Stimulated activated CD4-positive, alpha-beta T cell treated with anti-CD3 and anti-CD28 coated beads, Interleukin-1b, Interleukin-23, amount 100 ng/mL, for 48 hours (primary cell): Measurements from ENCODE around the gene POLH.
"Not testable (repeated sequence)": the region's sequence is repeated elsewhere in the genome, so short reads cannot be mapped to it uniquely, and the experiment has no call there.

Source experiments
- DNase-seq: peaks from one replicate; pipeline ENCODE4 v3.0.0-alpha.2; 2020

Gene POLH

GRCh38 chr6:43608310-43608763 is 32.4 kb downstream of the POLH start:
- DNase-seq: peak; percentile 45

- no peak for DNase-seq
These were observed 32.8 kb downstream of the POLH start for GRCh38 chr6:43608807-43609206.

GRCh38 chr6:43609402-43609801 is 33.4 kb downstream of the POLH start:
- no peak for DNase-seq

- no peak for DNase-seq
These were observed 34.4 kb downstream of the POLH start for GRCh38 chr6:43610431-43610830.

- DNase-seq: no peak
These were observed 37.9 kb downstream of the POLH start for GRCh38 chr6:43613721-43614395.

GRCh38 chr6:43614396-43614730 is 38.4 kb downstream of the POLH start:
- DNase-seq: no peak

GRCh38 chr6:43616725-43617472 is 40.9 kb downstream of the POLH start:
- DNase-seq: no peak

GRCh38 chr6:43621078-43621835 is 45.3 kb downstream of the POLH start:
- no peak for DNase-seq

- no peak for DNase-seq
These were observed 45.8 kb downstream of the POLH start for GRCh38 chr6:43621836-43622180.

- DNase-seq: no peak
These were observed 46.6 kb downstream of the POLH start for GRCh38 chr6:43622541-43622940.

GRCh38 chr6:43623880-43624785 is 48.1 kb downstream of the POLH start:
- DNase-seq: no peak

GRCh38 chr6:43624786-43625288 is 48.9 kb downstream of the POLH start:
- no peak for DNase-seq

- no peak for DNase-seq
These were observed 49.5 kb downstream of the POLH start for GRCh38 chr6:43625393-43625992.

GRCh38 chr6:43627008-43627825 is 51.2 kb downstream of the POLH start:
- peak; percentile 32 for DNase-seq

- DNase-seq: peak; percentile 53
These were observed 52.6 kb downstream of the POLH start for GRCh38 chr6:43628393-43629103.

GRCh38 chr6:43629104-43629504 is 53.1 kb downstream of the POLH start, which contains the start of gene GTPBP2:
GTPBP2 (minus strand) TSS chr6:43629264; CDS start chr6:43629162, 102 bp downstream.
- peak; percentile 98 for DNase-seq

- DNase-seq: peak; percentile 92
These were observed 53.7 kb downstream of the POLH start for GRCh38 chr6:43629505-43630300.

GRCh38 chr6:43630980-43631619 is 55.1 kb downstream of the POLH start:
- DNase-seq: no peak

- DNase-seq: not testable (repeated sequence)
These were observed 57.0 kb downstream of the POLH start for GRCh38 chr6:43633002-43633401.
